ENCODE data around the gene EPHA1. TPM values are rescaled to one million over a fixed set of nuclear protein-coding genes. Genes with fewer than 3 reads are reported as not detected.

The EPHA1 gene
- total and polyA plus RNA-seq, 3 donors from 2014 or later = 5.9 to 9.8 (median 8.5) TPM

GRCh38 chr7:143388051-143388450 is 20.6 kb downstream of the EPHA1 start:
- Histone ChIP-seq H3K27me3 (no peaks in the 10 kb centered on the region), H3K36me3 (ENCODE audit: low read depth, missing control alignments) (no peaks in the 10 kb centered on the region), H3K9me3 (no peaks in the 10 kb centered on the region), H3K4me1 (peaks cover 66% of the 10 kb centered on the region), H3K27ac (no peak overlapping the region), H3K4me3 (no peak overlapping the region)
- TF ChIP-seq CTCF (IDR thresholded peaks at IDR 0.05) (no peak), POLR2A (IDR thresholded peaks at IDR 0.05) (no peak)
- no peak for DNase-seq
- intact Hi-C loops (cut with DNase I; ENCODE audit: low total_unique reads) = no loop called here
- 78 to 89% methylated on average over 8 to 10 of the region's 10 CpGs for WGBS, 2 donors

DNA sequence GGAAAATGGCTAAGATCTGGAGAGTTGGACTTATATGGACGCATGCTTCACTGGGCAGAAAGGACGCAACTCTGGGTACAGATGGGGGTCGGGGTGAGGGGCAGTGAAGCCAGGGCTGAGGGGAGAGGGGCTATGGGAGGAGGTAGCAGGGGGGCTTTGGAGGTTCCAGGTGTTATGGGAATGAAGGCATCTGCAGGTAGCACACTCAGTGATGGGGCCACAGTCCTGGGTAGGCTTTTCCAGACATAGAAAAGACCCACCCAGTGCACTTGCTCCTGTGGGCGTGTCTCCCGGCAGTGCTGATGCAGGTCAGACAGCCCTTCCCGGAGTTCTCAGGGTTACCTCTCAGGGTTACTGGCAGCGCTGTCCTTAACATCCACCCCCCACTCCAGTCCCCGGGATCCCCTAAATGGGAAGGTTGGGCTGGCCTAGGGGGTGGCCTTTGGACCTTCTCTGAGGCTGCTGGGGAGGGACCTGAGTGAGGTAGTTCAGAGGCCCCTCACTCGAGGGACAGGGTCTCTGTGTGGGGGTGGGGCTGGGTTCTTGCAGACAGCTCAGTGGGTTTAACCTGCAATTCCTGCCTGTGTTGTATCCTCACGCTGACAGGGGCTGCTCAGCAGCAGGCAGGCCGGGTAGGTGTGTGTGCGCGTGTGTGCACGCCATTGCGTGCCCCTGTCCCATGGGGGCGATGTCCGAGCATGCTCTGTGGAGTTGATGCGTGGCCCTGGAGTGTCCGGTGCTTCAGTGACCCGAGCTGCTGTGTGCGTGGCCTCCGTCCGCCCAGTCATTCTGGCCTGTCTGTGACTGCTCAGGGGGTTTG is 21.3 kb downstream of the EPHA1 start:
- no peak for TF ChIP-seq CTCF (IDR thresholded peaks at IDR 0.05)
- no peak for TF ChIP-seq POLR2A (IDR thresholded peaks at IDR 0.05)
- 87 to 90% methylated on average over 7 to 23 of the region's 23 CpGs for WGBS, 2 donors
- Histone ChIP-seq H3K36me3 (ENCODE audit: low read depth, missing control alignments) (no peaks in the 10 kb centered on the region), H3K9me3 (no peaks in the 10 kb centered on the region), H3K27me3 (no peaks in the 10 kb centered on the region), H3K4me3 (no peak overlapping the region), H3K27ac (no peak overlapping the region), H3K4me1 (peaks cover 63% of the 10 kb centered on the region)
- no peak for DNase-seq
- intact Hi-C loops (cut with DNase I; ENCODE audit: low total_unique reads) = no loop called here

GRCh38 chr7:143385891-143386781 is 22.5 kb downstream of the EPHA1 start:
- intact Hi-C loops (cut with DNase I; ENCODE audit: low total_unique reads) = no loop called here
- peak; percentile 84 for DNase-seq
- Histone ChIP-seq H3K36me3 (ENCODE audit: low read depth, missing control alignments) (no peaks in the 10 kb centered on the region), H3K4me3 (no peak overlapping the region), H3K4me1 (peaks cover 51% of the 10 kb centered on the region), H3K9me3 (no peaks in the 10 kb centered on the region), H3K27ac (peak overlapping the region in 1 of 2 donors; percentile 4), H3K27me3 (no peaks in the 10 kb centered on the region)
- no peak for TF ChIP-seq CTCF (IDR thresholded peaks at IDR 0.05)
- no peak for TF ChIP-seq POLR2A (IDR thresholded peaks at IDR 0.05)
- WGBS, 2 donors = 39 to 51% methylated on average over 17 to 19 of the region's 19 CpGs

GRCh38 chr7:143384661-143385631 is 23.7 kb downstream of the EPHA1 start:
- TF ChIP-seq CTCF (IDR thresholded peaks at IDR 0.05) (no peak), POLR2A (IDR thresholded peaks at IDR 0.05) (no peak)
- WGBS, 2 donors = 50 to 58% methylated on average over 14 of the region's 14 CpGs
- Histone ChIP-seq H3K4me3 (no peak overlapping the region), H3K36me3 (ENCODE audit: low read depth, missing control alignments) (no peaks in the 10 kb centered on the region), H3K27me3 (no peaks in the 10 kb centered on the region), H3K9me3 (no peaks in the 10 kb centered on the region), H3K4me1 (peaks cover 47% of the 10 kb centered on the region), H3K27ac (peak overlapping the region in 1 of 2 donors; percentile 61)
- intact Hi-C loops (cut with DNase I; ENCODE audit: low total_unique reads) = no loop called here
- DNase-seq = no peak
